HepG2 (cell line): ENCODE data around the gene ARHGAP12. TPM values are rescaled to one million over a fixed set of nuclear protein-coding genes. Genes with fewer than 3 reads are reported as not detected.

Experiments
- ATAC-seq: fragments of 200-7000 bp; cut with Tn5 transposase; 3 replicates; pipeline ENCODE4 v1.9.1; 2020; ENCODE audit warnings: mild to moderate bottlenecking, moderate library complexity
- BruUV-seq: library from RNA; stranded (reverse); fragments of 400-500 nt; replicated peaks from 2 replicates; lab custom pipeline; 2021; lab: Mats Ljungman, UMichigan
- CTCF ChIA-PET: fragments of 300-600 bp; formaldehyde crosslinking; extraction: SDS; loops from one replicate; lab custom pipeline; 2021; ENCODE audit warnings: low total read pairs, inconsistent platforms, low intra/inter-chr PET ratio; lab: Yijun Ruan, JAX
- POLR2A ChIA-PET: fragments of 350-600 bp; sonication (Branson Sonifier 250); formaldehyde crosslinking; loops from one replicate; lab custom pipeline; 2020; ENCODE audit warnings: antibody characterized with exemption, inconsistent platforms; lab: Yijun Ruan, JAX
- DNase-seq: peaks from one replicate; pipeline ENCODE4 v3.0.0-alpha.2; 2015; ENCODE audit warnings: low spot score
- FAIRE-seq: peaks from 3 replicates; lab custom pipeline; 2011; peaks lifted over from hg19 to GRCh38; lab: Jason Lieb, UNC
- H2AFZ ChIP-seq: one replicate; pipeline ENCODE4 v1.6.1; 2011; ENCODE audit warnings: low read length, inconsistent platforms
- H3K27ac ChIP-seq: fragments of 300-600 bp; 3 replicates; pipeline ENCODE4 v1.8.0; 2011; ENCODE audit warnings: mixed run types, mild to moderate bottlenecking, mixed read lengths, low read length, inconsistent platforms; ENCODE audit not compliant: insufficient read depth; ENCODE audit errors: extremely low read length
- H3K27me3 ChIP-seq, 2 experiments: fragments of 200-600 bp in 1 of 2; 2 replicates in 1 of 2; 3 replicates in 1 of 2; pipeline versions ENCODE4 v1.6.0 to v1.8.0; 2011; ENCODE audit warnings: low read length in 2 of 2, mild to moderate bottlenecking in 2 of 2, moderate library complexity in 2 of 2, inconsistent platforms in 1 of 2; ENCODE audit not compliant: insufficient read depth in 2 of 2, control insufficient read depth in 1 of 2
- H3K36me3 ChIP-seq, 2 experiments: fragments of 200-600 bp in 1 of 2; replicated peaks in 1 of 2; 2 replicates in 1 of 2; 3 replicates in 1 of 2; pipeline versions ENCODE4 v1.5.1 to v1.8.0; 2011; ENCODE audit warnings: low read length in 2 of 2, inconsistent platforms in 1 of 2; ENCODE audit not compliant: insufficient read depth in 2 of 2, control insufficient read depth in 1 of 2
- H3K4me1 ChIP-seq: 2 replicates; pipeline ENCODE4 v1.5.1; 2012; ENCODE audit warnings: low read length, inconsistent platforms; ENCODE audit not compliant: insufficient read depth
- H3K4me2 ChIP-seq: 2 replicates; pipeline ENCODE4 v1.6.0; 2011; ENCODE audit warnings: low read depth, low read length, inconsistent platforms
- H3K4me3 ChIP-seq, 3 experiments: fragments of 200-600 bp in 1 of 3; sonication (generic), shearing (Covaris generic) in 1 of 3; replicated peaks in 1 of 3; 2 replicates each; pipeline ENCODE4 v1.5.1; 2011 to 2016; ENCODE audit warnings: low read length in 3 of 3, inconsistent platforms in 2 of 3, low read depth in 2 of 3, mild to moderate bottlenecking in 2 of 3, control low read depth in 1 of 3, mixed read lengths in 1 of 3; ENCODE audit not compliant: insufficient read depth in 1 of 3
- H3K79me2 ChIP-seq: one replicate; pipeline ENCODE4 v1.6.1; 2011; ENCODE audit warnings: low read length, inconsistent platforms; ENCODE audit not compliant: insufficient read depth
- H3K9ac ChIP-seq: 2 replicates; pipeline ENCODE4 v1.6.0; 2011; ENCODE audit warnings: mild to moderate bottlenecking, low read depth, low read length, inconsistent platforms; ENCODE audit not compliant: insufficient read depth
- H3K9me3 ChIP-seq: 2 replicates; pipeline ENCODE4 v1.5.1; 2012; ENCODE audit warnings: mild to moderate bottlenecking, low read length
- H4K20me1 ChIP-seq: 2 replicates; pipeline ENCODE4 v1.6.0; 2011; ENCODE audit warnings: inconsistent platforms, mild to moderate bottlenecking, low read length, moderate library complexity; ENCODE audit not compliant: insufficient read depth
- CREB1 ChIP-seq, 2 experiments: fragments of 450-650 bp in 1 of 2; IDR thresholded peaks; 2 replicates each; pipeline ENCODE4 v1.6.1; 2016 to 2017; ENCODE audit warnings: control low read depth in 1 of 2, mild to moderate bottlenecking in 1 of 2, missing compliant biosample characterization in 1 of 2, missing genetic modification characterization in 1 of 2
- FOSL2 ChIP-seq: sonication (generic); formaldehyde crosslinking; IDR thresholded peaks from 2 replicates; pipeline ENCODE4 v1.4.0; 2020; ENCODE audit warnings: missing genetic modification reagents
- NR2F1 ChIP-seq, 2 experiments: fragments of 450-650 bp in 1 of 2; formaldehyde crosslinking in 1 of 2; IDR thresholded peaks; 2 replicates each; pipeline versions ENCODE4 v1.5.0 to v1.6.1; 2016 to 2020; ENCODE audit warnings: mild to moderate bottlenecking in 1 of 2, missing compliant biosample characterization in 1 of 2, missing genetic modification reagents in 1 of 2, moderate library complexity in 1 of 2
- NR2F6 ChIP-seq, 2 experiments: IDR thresholded peaks; 2 replicates each; pipeline ENCODE4 v1.6.1; 2016; ENCODE audit warnings: antibody characterized with exemption in 1 of 2, mild to moderate bottlenecking in 1 of 2
- SALL1 ChIP-seq: sonication (generic); formaldehyde crosslinking; IDR thresholded peaks from 2 replicates; pipeline ENCODE4 v1.8.0; 2022; ENCODE audit warnings: mild to moderate bottlenecking, missing genetic modification reagents
- SATB2 ChIP-seq: sonication (generic); formaldehyde crosslinking; IDR thresholded peaks from 2 replicates; pipeline ENCODE4 v1.5.0; 2020; ENCODE audit warnings: missing genetic modification reagents
- SCMH1 ChIP-seq: sonication (generic); formaldehyde crosslinking; IDR thresholded peaks from 2 replicates; pipeline ENCODE4 v1.9.0; 2021; ENCODE audit warnings: missing genetic modification reagents, mild to moderate bottlenecking, borderline replicate concordance
- YEATS2 ChIP-seq: sonication (generic); formaldehyde crosslinking; IDR thresholded peaks from 2 replicates; pipeline ENCODE4 v1.4.0; 2020; ENCODE audit warnings: missing genetic modification reagents, borderline replicate concordance
- ZBTB7A ChIP-seq: sonication (generic); formaldehyde crosslinking; IDR thresholded peaks from 2 replicates; pipeline ENCODE4 v1.8.0; 2022; ENCODE audit warnings: mild to moderate bottlenecking, missing genetic modification reagents
- ZNF580 ChIP-seq: IDR thresholded peaks from 2 replicates; pipeline ENCODE4 v1.6.1; 2016; ENCODE audit warnings: low read depth, borderline replicate concordance
- WGBS: methylation state at CpG from one replicate; pipeline ENCODE4 v1.1.6; 2017; ENCODE audit warnings: low lambda C conversion rate; 5-methylcytosine and 5-hydroxymethylcytosine counted together
- in situ Hi-C: cut with HindIII; loops from 2 replicates; pipeline ENCODE4 v1.10.0; 2017; ENCODE audit warnings: low pct_unique_long_range_greater_than_20kb; ENCODE audit not compliant: extremely low pct_ligation_motif_present
- intact Hi-C: fragments of 100-400 bp; cut with micrococcal nuclease; formaldehyde crosslinking; loops from one replicate; pipeline ENCODE4 v1.10.0; 2022; ENCODE audit not compliant: unreplicated experiment
- polyA plus RNA-seq, 8 experiments: library from polyadenylated mRNA; depleted of rRNA in 3 of 8; stranded (reverse) in 7 of 8; unstranded in 1 of 8; fragments of >200 nt; fragmentation: Illumina TruSeq in 4 of 8; extraction: Trizol in 4 of 8; gene quantifications; 2 replicates each; pipeline versions ENCODE4 v1.2.1 to v1.2.3, GENCODE V29; 2011 to 2016; ENCODE audit warnings: low read depth in 4 of 8, missing spikeins in 1 of 8, mixed read lengths in 1 of 8; ENCODE audit not compliant: insufficient read depth in 1 of 8
- total RNA-seq, 5 experiments: library from RNA; depleted of rRNA; stranded (reverse); fragments of >200 nt; fragmentation: Illumina TruSeq; extraction: Trizol; gene quantifications; 2 replicates each; pipeline ENCODE4 v1.2.3, GENCODE V29; 2016; ENCODE audit warnings: low read depth in 1 of 5
- TF ChIP-seq, protein P1 (sequence below): sonication (generic); formaldehyde crosslinking; IDR thresholded peaks from 2 replicates; pipeline ENCODE4 v1.9.0; 2021; ENCODE audit warnings: mild to moderate bottlenecking, missing genetic modification reagents
- TF ChIP-seq, protein P2 (sequence below): sonication (generic); formaldehyde crosslinking; IDR thresholded peaks from 2 replicates; pipeline ENCODE4 v1.5.1; 2020; ENCODE audit warnings: mild to moderate bottlenecking, missing genetic modification reagents

Gene ARHGAP12
- total and polyA plus RNA-seq, 2 of the 13 experiments (the other 11 are each of a cell fraction or from before 2014, with no cell fraction given), result 25.0 to 54.6 TPM

DNA sequence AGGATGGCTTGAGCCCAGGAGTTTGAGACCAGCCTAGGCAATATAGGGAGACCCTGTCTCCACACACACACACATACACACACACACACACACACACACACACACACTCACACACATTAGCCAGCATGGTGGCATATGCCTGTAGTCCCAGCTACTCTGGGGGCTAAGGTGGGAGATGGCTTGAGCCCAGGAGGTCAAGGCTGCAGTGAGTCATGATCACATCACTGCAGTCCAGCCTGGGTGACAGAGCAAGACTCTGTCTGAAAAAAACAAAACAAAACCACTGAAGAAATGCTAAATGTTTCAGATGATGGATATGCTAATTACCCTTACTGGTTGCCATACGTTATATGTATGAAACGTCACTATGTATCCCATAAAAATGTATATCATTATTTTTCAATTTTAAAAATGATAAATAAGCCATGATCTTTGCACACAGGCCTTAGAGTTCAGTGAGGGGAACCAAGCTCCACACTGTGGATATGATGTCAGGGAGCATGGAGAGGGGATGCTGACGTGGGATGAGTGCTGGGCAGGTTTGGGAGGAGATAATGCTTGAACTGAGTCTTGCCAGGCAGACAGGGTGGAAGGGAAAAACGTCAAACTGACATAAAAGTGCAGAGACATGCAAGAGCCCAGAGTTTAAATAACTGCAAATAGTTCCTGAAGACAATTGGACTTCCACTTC, 45.9 kb upstream of the ARHGAP12 start:
- H3K9me3 ChIP-seq, result no peaks in the 10 kb centered on the region
- peaks cover 17% of the 10 kb centered on the region for H3K4me1 ChIP-seq
- H3K4me2 ChIP-seq, result no peak overlapping the region
- FAIRE-seq (no peak), ATAC-seq (peak; percentile 53; the same call in 2 of the 3 replicates), DNase-seq (peak; percentile 45)
- WGBS, result 83% methylated on average over 4 of the region's 4 CpGs
- H3K27me3 ChIP-seq, result no peaks in the 10 kb centered on the region
- no peak overlapping the region for H3K27ac ChIP-seq
- intact Hi-C loops, result no loop called here
- no TSS peak for BruUV-seq
- H3K4me3 ChIP-seq, result no peak overlapping the region
- in situ Hi-C loops, result no loop called here
- no peaks in the 10 kb centered on the region for H3K36me3 ChIP-seq
- H2AFZ ChIP-seq, result no peak overlapping the region
- no peaks in the 10 kb centered on the region for H4K20me1 ChIP-seq
- no peak overlapping the region for H3K9ac ChIP-seq
- no peaks in the 10 kb centered on the region for H3K79me2 ChIP-seq
- ChIA-PET CTCF (no interaction called here), POLR2A (no interaction called here)
- TF ChIP-seq SALL1 (CRISPR knock-in tag) (0 out of 2 replicates have a peak, but pooled peaks have one; percentile 28), YEATS2 (CRISPR knock-in tag) (no peak), SCMH1 (no peak), FOSL2 (CRISPR knock-in tag) (peak; percentile 84), SATB2 (no peak), ZNF580 (CRISPR knock-in tag) (no peak), NR2F6 (IDR thresholded peaks at IDR 0.05) (peak; percentile 37; the same call in 1 of the 2 replicates), NR2F6 (CRISPR knock-in tag; IDR thresholded peaks at IDR 0.05) (peak; percentile 38; the same call in 1 of the 2 replicates), NR2F1 (CRISPR knock-in tag; IDR thresholded peaks at IDR 0.05) (peak; percentile 46 to 80; a peak in 2 of 4 replicates), CREB1 (IDR thresholded peaks at IDR 0.05) (0 out of 2 replicates have a peak, but pooled peaks have one; percentile 12), CREB1 (CRISPR knock-in tag; IDR thresholded peaks at IDR 0.05) (no peak), ZBTB7A (peak; percentile 39; the same call in 1 of the 2 replicates)
- TF ChIP-seq, protein P1, sequence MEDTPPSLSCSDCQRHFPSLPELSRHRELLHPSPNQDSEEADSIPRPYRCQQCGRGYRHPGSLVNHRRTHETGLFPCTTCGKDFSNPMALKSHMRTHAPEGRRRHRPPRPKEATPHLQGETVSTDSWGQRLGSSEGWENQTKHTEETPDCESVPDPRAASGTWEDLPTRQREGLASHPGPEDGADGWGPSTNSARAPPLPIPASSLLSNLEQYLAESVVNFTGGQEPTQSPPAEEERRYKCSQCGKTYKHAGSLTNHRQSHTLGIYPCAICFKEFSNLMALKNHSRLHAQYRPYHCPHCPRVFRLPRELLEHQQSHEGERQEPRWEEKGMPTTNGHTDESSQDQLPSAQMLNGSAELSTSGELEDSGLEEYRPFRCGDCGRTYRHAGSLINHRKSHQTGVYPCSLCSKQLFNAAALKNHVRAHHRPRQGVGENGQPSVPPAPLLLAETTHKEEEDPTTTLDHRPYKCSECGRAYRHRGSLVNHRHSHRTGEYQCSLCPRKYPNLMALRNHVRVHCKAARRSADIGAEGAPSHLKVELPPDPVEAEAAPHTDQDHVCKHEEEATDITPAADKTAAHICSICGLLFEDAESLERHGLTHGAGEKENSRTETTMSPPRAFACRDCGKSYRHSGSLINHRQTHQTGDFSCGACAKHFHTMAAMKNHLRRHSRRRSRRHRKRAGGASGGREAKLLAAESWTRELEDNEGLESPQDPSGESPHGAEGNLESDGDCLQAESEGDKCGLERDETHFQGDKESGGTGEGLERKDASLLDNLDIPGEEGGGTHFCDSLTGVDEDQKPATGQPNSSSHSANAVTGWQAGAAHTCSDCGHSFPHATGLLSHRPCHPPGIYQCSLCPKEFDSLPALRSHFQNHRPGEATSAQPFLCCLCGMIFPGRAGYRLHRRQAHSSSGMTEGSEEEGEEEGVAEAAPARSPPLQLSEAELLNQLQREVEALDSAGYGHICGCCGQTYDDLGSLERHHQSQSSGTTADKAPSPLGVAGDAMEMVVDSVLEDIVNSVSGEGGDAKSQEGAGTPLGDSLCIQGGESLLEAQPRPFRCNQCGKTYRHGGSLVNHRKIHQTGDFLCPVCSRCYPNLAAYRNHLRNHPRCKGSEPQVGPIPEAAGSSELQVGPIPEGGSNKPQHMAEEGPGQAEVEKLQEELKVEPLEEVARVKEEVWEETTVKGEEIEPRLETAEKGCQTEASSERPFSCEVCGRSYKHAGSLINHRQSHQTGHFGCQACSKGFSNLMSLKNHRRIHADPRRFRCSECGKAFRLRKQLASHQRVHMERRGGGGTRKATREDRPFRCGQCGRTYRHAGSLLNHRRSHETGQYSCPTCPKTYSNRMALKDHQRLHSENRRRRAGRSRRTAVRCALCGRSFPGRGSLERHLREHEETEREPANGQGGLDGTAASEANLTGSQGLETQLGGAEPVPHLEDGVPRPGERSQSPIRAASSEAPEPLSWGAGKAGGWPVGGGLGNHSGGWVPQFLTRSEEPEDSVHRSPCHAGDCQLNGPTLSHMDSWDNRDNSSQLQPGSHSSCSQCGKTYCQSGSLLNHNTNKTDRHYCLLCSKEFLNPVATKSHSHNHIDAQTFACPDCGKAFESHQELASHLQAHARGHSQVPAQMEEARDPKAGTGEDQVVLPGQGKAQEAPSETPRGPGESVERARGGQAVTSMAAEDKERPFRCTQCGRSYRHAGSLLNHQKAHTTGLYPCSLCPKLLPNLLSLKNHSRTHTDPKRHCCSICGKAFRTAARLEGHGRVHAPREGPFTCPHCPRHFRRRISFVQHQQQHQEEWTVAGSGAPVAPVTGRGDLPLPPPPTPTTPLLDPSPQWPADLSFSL (CRISPR knock-in tag), result peak; percentile 68; the same call in 1 of the 2 replicates
- TF ChIP-seq, protein P2, sequence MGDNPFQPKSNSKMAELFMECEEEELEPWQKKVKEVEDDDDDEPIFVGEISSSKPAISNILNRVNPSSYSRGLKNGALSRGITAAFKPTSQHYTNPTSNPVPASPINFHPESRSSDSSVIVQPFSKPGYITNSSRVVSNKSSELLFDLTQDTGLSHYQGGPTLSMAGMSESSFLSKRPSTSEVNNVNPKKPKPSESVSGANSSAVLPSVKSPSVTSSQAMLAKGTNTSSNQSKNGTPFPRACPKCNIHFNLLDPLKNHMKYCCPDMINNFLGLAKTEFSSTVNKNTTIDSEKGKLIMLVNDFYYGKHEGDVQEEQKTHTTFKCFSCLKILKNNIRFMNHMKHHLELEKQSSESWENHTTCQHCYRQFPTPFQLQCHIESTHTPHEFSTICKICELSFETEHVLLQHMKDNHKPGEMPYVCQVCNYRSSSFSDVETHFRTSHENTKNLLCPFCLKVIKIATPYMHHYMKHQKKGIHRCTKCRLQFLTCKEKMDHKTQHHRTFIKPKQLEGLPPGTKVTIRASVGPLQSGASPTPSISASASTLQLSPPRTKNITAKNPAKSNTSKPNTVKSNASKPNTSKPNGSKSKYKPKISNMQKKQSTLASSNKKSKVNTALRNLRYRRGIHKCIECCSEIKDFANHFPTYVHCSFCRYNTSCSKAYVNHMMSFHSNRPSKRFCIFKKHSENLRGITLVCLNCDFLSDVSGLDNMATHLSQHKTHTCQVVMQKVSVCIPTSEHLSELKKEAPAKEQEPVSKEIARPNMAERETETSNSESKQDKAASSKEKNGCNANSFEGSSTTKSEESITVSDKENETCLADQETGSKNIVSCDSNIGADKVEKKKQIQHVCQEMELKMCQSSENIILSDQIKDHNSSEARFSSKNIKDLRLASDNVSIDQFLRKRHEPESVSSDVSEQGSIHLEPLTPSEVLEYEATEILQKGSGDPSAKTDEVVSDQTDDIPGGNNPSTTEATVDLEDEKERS (CRISPR knock-in tag), result no peak
